GM12878 (cell line): Measurements from ENCODE around the gene PAK5. TPM values are rescaled to one million over a fixed set of nuclear protein-coding genes. Genes with fewer than 3 reads are reported as not detected.

Experiments used
- ATAC-seq: fragments of 200-7000 bp; cut with Tn5 transposase; 3 replicates; pipeline ENCODE4 v1.9.1; 2020; ENCODE audit warnings: mild to moderate bottlenecking, moderate library complexity
- BruUV-seq: library from RNA; stranded (reverse); fragments of 400-500 nt; replicated peaks from 2 replicates; lab custom pipeline; 2021; lab: Mats Ljungman, UMichigan
- CTCF ChIA-PET: fragments of 300-600 bp; sonication (Branson Sonifier 250); formaldehyde crosslinking; extraction: SDS; loops from one replicate; lab custom pipeline; 2021; ENCODE audit warnings: inconsistent platforms; lab: Yijun Ruan, JAX
- POLR2A ChIA-PET: fragments of 350-600 bp; formaldehyde crosslinking; extraction: SDS; loops from one replicate; lab custom pipeline; 2021; ENCODE audit warnings: inconsistent platforms; lab: Charles Lee
- RAD21 ChIA-PET: fragments of 300-600 bp; sonication (Branson Sonifier 250); formaldehyde crosslinking; loops from one replicate; lab custom pipeline; 2023; ENCODE audit warnings: antibody characterized with exemption; ENCODE audit not compliant: unreplicated experiment; lab: Charles Lee
- SMC1A ChIA-PET: fragments of 300-600 bp; sonication (Branson Sonifier 250); formaldehyde crosslinking; loops from one replicate; lab custom pipeline; 2023; ENCODE audit not compliant: unreplicated experiment, uncharacterized antibody; lab: Charles Lee
- DNase-seq: peaks from one replicate; pipeline ENCODE4 v3.0.0-alpha.2; 2011; ENCODE audit warnings: low read depth, low spot score
- FAIRE-seq: peaks from 3 replicates; lab custom pipeline; 2011; peaks lifted over from hg19 to GRCh38; lab: Jason Lieb, UNC
- H2AFZ ChIP-seq: 2 replicates; pipeline ENCODE4 v1.6.0; 2011; ENCODE audit warnings: low read depth, low read length, control low read depth; ENCODE audit not compliant: control insufficient read depth
- H3K27ac ChIP-seq: 2 replicates; pipeline ENCODE4 v1.5.1; 2011; ENCODE audit warnings: control low read depth; ENCODE audit not compliant: control insufficient read depth, insufficient read depth
- H3K27me3 ChIP-seq, 2 experiments: replicated peaks in 1 of 2; 2 replicates each; pipeline versions ENCODE4 v1.6.0 to v1.6.1; 2011; ENCODE audit warnings: low read length in 1 of 2; ENCODE audit not compliant: control insufficient read depth in 2 of 2, insufficient read depth in 2 of 2
- H3K36me3 ChIP-seq, 2 experiments: 2 replicates each; pipeline ENCODE4 v1.5.1; 2011; ENCODE audit warnings: low read length in 1 of 2; ENCODE audit not compliant: control insufficient read depth in 2 of 2, insufficient read depth in 2 of 2
- H3K4me1 ChIP-seq: 2 replicates; pipeline ENCODE4 v1.6.1; 2011; ENCODE audit warnings: mild to moderate bottlenecking, low read length, moderate library complexity, mixed read lengths; ENCODE audit not compliant: control insufficient read depth, insufficient read depth
- H3K4me2 ChIP-seq: 2 replicates; pipeline ENCODE4 v1.6.0; 2011; ENCODE audit warnings: control low read depth; ENCODE audit not compliant: control insufficient read depth, insufficient read depth
- H3K4me3 ChIP-seq: fragments of 200-600 bp; sonication (generic); 2 replicates; pipeline ENCODE4 v1.5.1; 2016
- H3K79me2 ChIP-seq: 2 replicates; pipeline ENCODE4 v1.6.0; 2011; ENCODE audit warnings: low read length; ENCODE audit not compliant: control insufficient read depth, insufficient read depth
- H3K9ac ChIP-seq: 2 replicates; pipeline ENCODE4 v1.8.0; 2011; ENCODE audit warnings: low read length, control low read depth, mixed read lengths; ENCODE audit not compliant: control insufficient read depth, insufficient read depth
- H3K9me3 ChIP-seq: replicated peaks from 3 replicates; pipeline ENCODE4 v1.5.1; 2011; ENCODE audit warnings: mild to moderate bottlenecking, low read length; ENCODE audit not compliant: control insufficient read depth, insufficient read depth
- H4K20me1 ChIP-seq: 2 replicates; pipeline ENCODE4 v1.6.0; 2011; ENCODE audit not compliant: control insufficient read depth, insufficient read depth
- CBX5 ChIP-seq: sonication (generic); IDR thresholded peaks from 2 replicates; pipeline ENCODE4 v1.6.1; 2016; ENCODE audit warnings: low read depth, moderate library complexity, mild to moderate bottlenecking, inconsistent platforms
- CREM ChIP-seq: IDR thresholded peaks from 2 replicates; pipeline ENCODE4 v1.6.1; 2014; ENCODE audit warnings: antibody characterized with exemption, low read depth
- EZH2 ChIP-seq: IDR thresholded peaks from 2 replicates; pipeline ENCODE4 v1.6.1; 2012; ENCODE audit warnings: low read depth, mild to moderate bottlenecking, control low read depth, inconsistent platforms, low read length, borderline replicate concordance; ENCODE audit not compliant: control insufficient read depth
- HSF1 ChIP-seq: fragments of 150-350 bp; IDR thresholded peaks from 2 replicates; pipeline ENCODE4 v1.6.1; 2014; ENCODE audit warnings: mild to moderate bottlenecking, low read depth, low read length
- MXI1 ChIP-seq: fragments of 150-350 bp; IDR thresholded peaks from 2 replicates; pipeline ENCODE4 v1.6.1; 2011; ENCODE audit warnings: low read depth, mild to moderate bottlenecking, inconsistent platforms, low read length, improper control_type of control experiment
- MYC ChIP-seq: IDR thresholded peaks from 2 replicates; pipeline ENCODE4 v1.6.1; 2011; ENCODE audit warnings: mild to moderate bottlenecking, low read length, moderate library complexity, inconsistent platforms; ENCODE audit not compliant: insufficient read depth, insufficient replicate concordance, insufficient read length, severe bottlenecking
- NFYB ChIP-seq: IDR thresholded peaks from 2 replicates; pipeline ENCODE4 v1.6.1; 2011; ENCODE audit warnings: low read depth, mild to moderate bottlenecking, low read length, improper control_type of control experiment, moderate library complexity; ENCODE audit not compliant: insufficient read depth
- RBBP5 ChIP-seq: fragments of 200-600 bp; sonication (generic); conservative IDR thresholded peaks from 2 replicates; pipeline ENCODE4 v1.6.1; 2016
- RFX5 ChIP-seq: IDR thresholded peaks from 2 replicates; pipeline ENCODE4 v1.6.1; 2011; ENCODE audit warnings: low read depth, low read length, improper control_type of control experiment
- SMAD1 ChIP-seq: fragments of 450-650 bp; IDR thresholded peaks from 2 replicates; pipeline ENCODE4 v1.6.1; 2018; ENCODE audit warnings: mild to moderate bottlenecking, low read depth; ENCODE audit not compliant: partially characterized antibody
- SMC3 ChIP-seq: IDR thresholded peaks from 2 replicates; pipeline ENCODE4 v1.6.1; 2011; ENCODE audit warnings: low read length, improper control_type of control experiment, borderline replicate concordance
- SP1 ChIP-seq: IDR thresholded peaks from one replicate; pipeline ENCODE4 v1.6.1; 2011; ENCODE audit warnings: low read depth, low read length
- SRF ChIP-seq, 2 experiments: IDR thresholded peaks; 2 replicates each; pipeline ENCODE4 v1.6.1; 2011; ENCODE audit warnings: low read depth in 2 of 2, low read length in 2 of 2, mild to moderate bottlenecking in 1 of 2, moderate library complexity in 1 of 2
- TCF3 ChIP-seq: IDR thresholded peaks from 2 replicates; pipeline ENCODE4 v1.6.1; 2012; ENCODE audit warnings: low read depth, mild to moderate bottlenecking, low read length, borderline replicate concordance; ENCODE audit not compliant: insufficient read depth
- USF1 ChIP-seq: IDR thresholded peaks from 2 replicates; pipeline ENCODE4 v1.6.1; 2011; ENCODE audit warnings: borderline replicate concordance, low read depth, mild to moderate bottlenecking, moderate library complexity, mixed read lengths, low read length; ENCODE audit not compliant: insufficient read depth; ENCODE audit errors: extremely low read length
- ZNF622 ChIP-seq: fragments of 450-650 bp; IDR thresholded peaks from 2 replicates; pipeline ENCODE4 v1.6.1; 2017; ENCODE audit warnings: mild to moderate bottlenecking, inconsistent platforms
- WGBS: methylation state at CpG from one replicate; pipeline ENCODE4 v1.1.6; 2016; ENCODE audit warnings: low lambda C conversion rate; ENCODE audit not compliant: insufficient replicate concordance, insufficient coverage; ENCODE audit errors: missing lambda C conversion rate; 5-methylcytosine and 5-hydroxymethylcytosine counted together
- in situ Hi-C: fragments of 300-500 bp; cut with MboI; formaldehyde crosslinking; loops from 9 replicates; pipeline ENCODE4 v1.14.3; 2018; ENCODE audit warnings: mixed read lengths
- intact Hi-C: fragments of 100-400 bp; cut with micrococcal nuclease; formaldehyde crosslinking; loops from one replicate; pipeline ENCODE4 v1.14.2; 2022; ENCODE audit not compliant: unreplicated experiment
- polyA plus RNA-seq, 11 experiments: library from polyadenylated mRNA; depleted of rRNA in 4 of 11; unstranded in 6 of 11; stranded (reverse) in 5 of 11; fragments of >200 nt; fragmentation: Nextera tagmentation in 4 of 11; fragmentation: Illumina TruSeq in 1 of 11; extraction: Ambion mirVana in 4 of 11; extraction: Trizol in 1 of 11; gene quantifications; 1 replicate in 1 of 11; 2 replicates in 10 of 11; pipeline versions ENCODE4 v1.2.1 to v1.2.3, GENCODE V29; 2011 to 2016; ENCODE audit warnings: inconsistent platforms in 2 of 11, missing spikeins in 2 of 11, low read depth in 1 of 11
- total RNA-seq, 4 experiments: library from RNA; depleted of rRNA in 3 of 4; stranded (reverse); fragments of >200 nt in 3 of 4; fragmentation: Illumina TruSeq in 1 of 4; extraction: Trizol in 1 of 4; gene quantifications; 2 replicates each; pipeline versions ENCODE4 v1.2.1 to v1.2.3, GENCODE V29; 2013 to 2021

The PAK5 gene
- total and polyA plus RNA-seq, 10 of the 15 experiments (the other 5 are each of a cell fraction or from before 2014, with no cell fraction given) = not detected

GRCh38 chr20:9573335-9574151 lies 265.3 kb downstream of the PAK5 start:
- ChIA-PET RAD21 (no interaction called here), CTCF (interaction anchor here (0.8 kb wide), 1 partner anchor 44 kb away, joined by 3 read pairs; no protein-coding TSS in a partner anchor), POLR2A (no interaction called here), SMC1A (no interaction called here)
- TF ChIP-seq MYC = no peak
- TF ChIP-seq NFYB = no peak
- TF ChIP-seq SP1 = no peak
- no peak for TF ChIP-seq EZH2
- no peak for TF ChIP-seq ZNF622
- no peak for TF ChIP-seq RFX5
- TF ChIP-seq USF1 = no peak
- TF ChIP-seq HSF1 = no peak
- no peak for TF ChIP-seq CBX5
- no peak for TF ChIP-seq CREM
- no peak for TF ChIP-seq TCF3
- no peak for TF ChIP-seq MXI1
- no peak for TF ChIP-seq RBBP5
- TF ChIP-seq SRF (IDR thresholded peaks at IDR 0.05; ENCODE audit: low read depth in 2 of 2, low read length in 2 of 2) = no peak
- no peak for TF ChIP-seq SMAD1
- TF ChIP-seq SMC3 = no peak
- Histone ChIP-seq H3K4me1 (no peaks in the 10 kb centered on the region; the same call in 1 of the 2 replicates), H3K9ac (no peak overlapping the region), H3K27me3 (peaks cover 0 to 2% of the 10 kb centered on the region in 2 experiments; a peak in 1 of 4 replicates), H3K9me3 (no peaks in the 10 kb centered on the region), H3K79me2 (no peaks in the 10 kb centered on the region), H2AFZ (no peak overlapping the region), H3K4me3 (no peak overlapping the region), H3K36me3 (no peaks in the 10 kb centered on the region), H4K20me1 (no peaks in the 10 kb centered on the region), H3K4me2 (no peak overlapping the region), H3K27ac (no peak overlapping the region)
- in situ Hi-C loops (no loop called here), intact Hi-C loops (no loop called here)
- DNase-seq (no peak), ATAC-seq (peak; percentile 26; the same call in 1 of the 3 replicates), FAIRE-seq (no peak)
- no TSS peak for BruUV-seq
- 29% methylated on average over 13 of the region's 13 CpGs for WGBS
